ENCODE data around the gene MRPS23. TPM values are rescaled to one million over a fixed set of nuclear protein-coding genes. Genes with fewer than 3 reads are reported as not detected.

MRPS23 gene
- total RNA-seq, 1 experiment from 2014 or later, result 97.5 TPM

GRCh38 chr17:57858838-57859237 lies 9.0 kb upstream of the MRPS23 start:
- TF ChIP-seq CTCF (conservative IDR thresholded peaks at IDR 0.05; ENCODE audit: low read depth, low read length), result no peak
- TF ChIP-seq EZH2phosphoT487 (IDR thresholded peaks at IDR 0.05; ENCODE audit: borderline replicate concordance, low read length), result no peak
- Histone ChIP-seq H3K27ac (ENCODE audit: low read length) (no peak overlapping the region), H3K4me3 (ENCODE audit: low read length) (no peak overlapping the region), H3K4me1 (ENCODE audit: insufficient read depth, low read length) (peaks cover 27% of the 10 kb centered on the region), H3K36me3 (ENCODE audit: low read depth, low read length) (no peaks in the 10 kb centered on the region), H3K9ac (ENCODE audit: low read length) (no peak overlapping the region), H3K4me2 (ENCODE audit: low read length) (no peak overlapping the region), H4K20me1 (ENCODE audit: low read length) (no peaks in the 10 kb centered on the region), H3K9me3 (ENCODE audit: low read length) (no peaks in the 10 kb centered on the region), H2AFZ (ENCODE audit: low read length) (no peak overlapping the region), H3F3A (ENCODE audit: low read length, unreplicated experiment) (no peaks in the 10 kb centered on the region), H3K9me2 (replicated peaks; ENCODE audit: low read length) (no peaks in the 10 kb centered on the region), H3K79me2 (ENCODE audit: low read length) (no peaks in the 10 kb centered on the region), H3K27me3 (ENCODE audit: low read length) (no peaks in the 10 kb centered on the region)
- CTCF ChIA-PET, result interaction anchor here (1.6 kb wide), 1 partner anchor 141 kb away, joined by 10 read pairs; no protein-coding TSS in a partner anchor
- no TSS peak for BruUV-seq (replicated peaks)
- intact Hi-C loops (cut with micrococcal nuclease), result loop anchor here (1.0 kb wide), 3 partner anchors 136 to 254 kb away; no protein-coding TSS in a partner anchor
- ATAC-seq (no peak), DNase-seq (no peak)
- POLR2A ChIA-PET (ENCODE audit: unreplicated experiment), result no interaction called here

GRCh38 chr17:57856792-57857620 lies 7.2 kb upstream of the MRPS23 start:
- intact Hi-C loops (cut with micrococcal nuclease), result no loop called here
- Histone ChIP-seq H3K9me3 (ENCODE audit: low read length) (no peaks in the 10 kb centered on the region), H2AFZ (ENCODE audit: low read length) (no peak overlapping the region), H3K9me2 (replicated peaks; ENCODE audit: low read length) (no peaks in the 10 kb centered on the region), H3K4me2 (ENCODE audit: low read length) (no peak overlapping the region), H3K4me3 (ENCODE audit: low read length) (no peak overlapping the region), H3K4me1 (ENCODE audit: insufficient read depth, low read length) (peaks cover 22% of the 10 kb centered on the region), H3K36me3 (ENCODE audit: low read depth, low read length) (no peaks in the 10 kb centered on the region), H3K9ac (ENCODE audit: low read length) (no peak overlapping the region), H3K27ac (ENCODE audit: low read length) (no peak overlapping the region), H3F3A (ENCODE audit: low read length, unreplicated experiment) (no peaks in the 10 kb centered on the region), H4K20me1 (ENCODE audit: low read length) (no peaks in the 10 kb centered on the region), H3K79me2 (ENCODE audit: low read length) (no peaks in the 10 kb centered on the region), H3K27me3 (ENCODE audit: low read length) (no peaks in the 10 kb centered on the region)
- no peak for ATAC-seq
- no peak for DNase-seq
- ChIA-PET POLR2A (ENCODE audit: unreplicated experiment) (no interaction called here), CTCF (interaction anchor here (0.5 to 1.3 kb wide), 4 partner anchors 18 to 319 kb away, joined by 3 to 8 read pairs (median 4); no protein-coding TSS in a partner anchor)
- no TSS peak for BruUV-seq (replicated peaks)
- no peak for TF ChIP-seq EZH2 (IDR thresholded peaks at IDR 0.05; ENCODE audit: low read length, unreplicated experiment)
- TF ChIP-seq EZH2phosphoT487 (IDR thresholded peaks at IDR 0.05; ENCODE audit: borderline replicate concordance, low read length), result no peak
- TF ChIP-seq CTCF (conservative IDR thresholded peaks at IDR 0.05; ENCODE audit: low read depth, low read length), result no peak
